ENCODE data around the gene MEIS3. TPM values are rescaled to one million over a fixed set of nuclear protein-coding genes. Genes with fewer than 3 reads are reported as not detected.

The MEIS3 gene
- total and polyA plus RNA-seq, 2 donors (not counting 1 experiment from before 2014, with no cell fraction given): 30.5 to 57.8 TPM

- Histone ChIP-seq H2AFZ (ENCODE audit: low read length) (no peak overlapping the region), H3K79me2 (ENCODE audit: control insufficient read depth, insufficient read depth, low read length) (peaks cover 2% of the 10 kb centered on the region), H3K4me1 (ENCODE audit: control insufficient read depth, extremely low read depth, insufficient read depth, low read length) (no peaks in the 10 kb centered on the region), H4K20me1 (ENCODE audit: control insufficient read depth, extremely low read depth, insufficient read depth, low read length) (no peaks in the 10 kb centered on the region), H3K9ac (ENCODE audit: insufficient read depth, low read length) (no peak overlapping the region), H3K4me3 (replicated peaks in 1 of 4; ENCODE audit: control extremely low read depth in 1 of 4, insufficient read depth in 1 of 4, low read depth in 3 of 4, low read length in 4 of 4) (no peak overlapping the region), H3K9me3 (ENCODE audit: control insufficient read depth, insufficient read depth, low read depth, low read length) (no peaks in the 10 kb centered on the region), H3K27ac (ENCODE audit: insufficient read depth, low read length) (no peak overlapping the region), H3K36me3 (ENCODE audit: control insufficient read depth, insufficient read depth, low read length) (peaks cover 26% of the 10 kb centered on the region), H3K4me2 (ENCODE audit: extremely low read depth, insufficient read depth, low read length) (no peak overlapping the region), H3K27me3 (ENCODE audit: control insufficient read depth, insufficient read depth, low read length) (no peaks in the 10 kb centered on the region)
- TF ChIP-seq EZH2 (IDR thresholded peaks at IDR 0.05; ENCODE audit: low read length, missing control alignments): no peak
- TF ChIP-seq CTCF (conservative IDR thresholded peaks at IDR 0.05 in 1 of 2, IDR thresholded peaks at IDR 0.05 in 1 of 2; ENCODE audit: low read depth in 1 of 2, low read length in 2 of 2): no peak
- DNase-seq (ENCODE audit: low read depth in 2 of 2): no peak
These were observed 62.4 kb downstream of the MEIS3 start for GRCh38 chr19:47356900-47357299.

GRCh38 chr19:47353307-47353712 lies 66.0 kb downstream of the MEIS3 start:
- TF ChIP-seq CTCF (conservative IDR thresholded peaks at IDR 0.05 in 1 of 2, IDR thresholded peaks at IDR 0.05 in 1 of 2; ENCODE audit: low read depth in 1 of 2, low read length in 2 of 2) (no peak), EZH2 (IDR thresholded peaks at IDR 0.05; ENCODE audit: low read length, missing control alignments) (no peak)
- no peak for DNase-seq (ENCODE audit: low read depth in 2 of 2)
- H4K20me1 ChIP-seq (ENCODE audit: control insufficient read depth, extremely low read depth, insufficient read depth, low read length): no peaks in the 10 kb centered on the region
- no peak overlapping the region for H3K9ac ChIP-seq (ENCODE audit: insufficient read depth, low read length)
- no peaks in the 10 kb centered on the region for H3K9me3 ChIP-seq (ENCODE audit: control insufficient read depth, insufficient read depth, low read depth, low read length)
- no peak overlapping the region for H3K4me2 ChIP-seq (ENCODE audit: extremely low read depth, insufficient read depth, low read length)
- H3K4me1 ChIP-seq (ENCODE audit: control insufficient read depth, extremely low read depth, insufficient read depth, low read length): peaks cover 3% of the 10 kb centered on the region
- H3K79me2 ChIP-seq (ENCODE audit: control insufficient read depth, insufficient read depth, low read length): peaks cover 11% of the 10 kb centered on the region
- no peak overlapping the region for H3K27ac ChIP-seq (ENCODE audit: insufficient read depth, low read length)
- peaks cover 19% of the 10 kb centered on the region for H3K36me3 ChIP-seq (ENCODE audit: control insufficient read depth, insufficient read depth, low read length)
- no peak overlapping the region for H3K4me3 ChIP-seq (replicated peaks in 1 of 4; ENCODE audit: control extremely low read depth in 1 of 4, insufficient read depth in 1 of 4, low read depth in 3 of 4, low read length in 4 of 4)
- no peak overlapping the region for H2AFZ ChIP-seq (ENCODE audit: low read length)
- no peaks in the 10 kb centered on the region for H3K27me3 ChIP-seq (ENCODE audit: control insufficient read depth, insufficient read depth, low read length)

Other genes with a start within 250 kb of the MEIS3 start
- 37.7 and 38.3 TPM in 2 replicates for gene BBC3, start 188.3 kb downstream of the MEIS3 start, total RNA-seq
- 1.4 and 2.4 TPM in 2 replicates for gene BBC3, start 188.3 kb downstream of the MEIS3 start, polyA plus RNA-seq
- gene CCDC9, start 163.0 kb downstream of the MEIS3 start, total RNA-seq: 8.0 and 8.1 TPM in 2 replicates
- 5.4 and 7.2 TPM in 2 replicates for gene CCDC9, start 163.0 kb downstream of the MEIS3 start, polyA plus RNA-seq
- gene INAFM1, start 144.6 kb downstream of the MEIS3 start, total RNA-seq: 1.8 and 3.6 TPM in 2 replicates
- 1.9 and 2.0 TPM in 2 replicates for gene INAFM1, start 144.6 kb downstream of the MEIS3 start, polyA plus RNA-seq
- under 0.01 and 0.33 TPM in 2 replicates for gene C5AR1, start 109.7 kb downstream of the MEIS3 start, total RNA-seq
- 0.73 and 0.81 TPM in 2 replicates for gene C5AR1, start 109.7 kb downstream of the MEIS3 start, polyA plus RNA-seq
- under 0.01 TPM in 1 of 2 replicates, not detected in the other for gene C5AR2, start 87.4 kb downstream of the MEIS3 start, total RNA-seq
- gene C5AR2, start 87.4 kb downstream of the MEIS3 start, polyA plus RNA-seq: 0.02 and 0.08 TPM in 2 replicates
- 7.2 and 8.3 TPM in 2 replicates for gene DHX34, start 70.2 kb downstream of the MEIS3 start, total RNA-seq
- 2.6 and 5.6 TPM in 2 replicates for gene DHX34, start 70.2 kb downstream of the MEIS3 start, polyA plus RNA-seq
- under 0.01 TPM in 1 of 2 replicates, not detected in the other for gene SLC8A2, start 52.4 kb upstream of the MEIS3 start, total RNA-seq
- gene SLC8A2, start 52.4 kb upstream of the MEIS3 start, polyA plus RNA-seq: not detected in 2 replicates
- 6.2 and 6.9 TPM in 2 replicates for gene KPTN, start 64.7 kb upstream of the MEIS3 start, total RNA-seq
- gene KPTN, start 64.7 kb upstream of the MEIS3 start, polyA plus RNA-seq: 4.9 and 5.3 TPM in 2 replicates
- 48.3 and 76.8 TPM in 2 replicates for gene NAPA, start 95.5 kb upstream of the MEIS3 start, total RNA-seq
- 118 and 128 TPM in 2 replicates for gene NAPA, start 95.5 kb upstream of the MEIS3 start, polyA plus RNA-seq
- 0.17 TPM in 1 of 2 replicates, not detected in the other for gene ZNF541, start 153.6 kb upstream of the MEIS3 start, total RNA-seq
- 0.02 TPM in 1 of 2 replicates, not detected in the other for gene ZNF541, start 153.6 kb upstream of the MEIS3 start, polyA plus RNA-seq
- gene BICRA, start 189.6 kb upstream of the MEIS3 start, total RNA-seq: 3.3 and 3.8 TPM in 2 replicates
- 0.44 and 0.54 TPM in 2 replicates for gene BICRA, start 189.6 kb upstream of the MEIS3 start, polyA plus RNA-seq